NCI-H526 treated with DMSO at 0.1 percent for 48 hours (cell line): Measurements from ENCODE around the gene GNLY.
"Not testable (repeated sequence)": the region's sequence is repeated elsewhere in the genome, so short reads cannot be mapped to it uniquely, and the experiment has no call there.

Experiments used
- DNase-seq: peaks from one replicate; lab custom pipeline; 2025; lab: John Stamatoyannopoulos, UW

Gene GNLY

DNA sequence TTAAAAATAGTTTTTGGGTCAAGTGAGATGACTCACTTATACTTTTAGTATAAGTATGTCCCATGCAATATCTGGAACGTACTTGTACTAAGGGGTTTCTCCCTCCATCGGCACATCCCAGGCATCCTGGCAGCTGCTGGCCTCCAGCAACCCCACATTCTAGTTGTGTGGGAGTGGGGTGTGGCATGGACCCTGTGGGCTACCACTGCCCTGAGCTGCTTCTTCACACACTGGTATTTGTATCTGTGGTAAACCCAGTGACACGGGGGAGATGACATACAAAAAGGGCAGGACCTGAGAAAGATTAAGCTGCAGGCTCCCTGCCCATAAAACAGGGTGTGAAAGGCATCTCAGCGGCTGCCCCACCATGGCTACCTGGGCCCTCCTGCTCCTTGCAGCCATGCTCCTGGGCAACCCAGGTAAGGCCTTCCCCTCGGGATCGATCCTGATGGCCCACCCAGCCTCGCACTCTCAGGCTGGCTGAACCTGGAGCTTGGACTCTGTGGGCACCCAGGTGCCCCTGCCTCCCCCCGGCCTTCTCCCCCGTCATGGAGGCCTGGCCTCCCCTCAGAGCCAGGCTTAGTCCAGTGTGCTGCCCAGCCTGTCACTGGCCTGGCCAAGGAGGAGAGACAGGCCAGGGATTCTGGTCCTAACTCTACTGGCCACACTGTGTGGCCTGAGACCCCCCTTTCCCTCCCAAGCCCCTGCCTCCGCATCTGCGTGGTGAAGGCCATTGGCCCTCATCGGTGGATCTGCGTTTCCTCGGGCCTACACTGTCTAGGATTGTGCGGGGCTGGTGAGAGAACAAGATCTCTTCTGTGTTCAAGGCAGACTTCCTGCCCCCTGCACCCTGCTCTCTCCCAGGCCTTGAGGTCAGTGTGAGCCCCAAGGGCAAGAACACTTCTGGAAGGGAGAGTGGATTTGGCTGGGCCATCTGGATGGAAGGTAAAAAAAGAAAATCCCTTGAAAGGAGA lies at the start of gene GNLY:
Gene GNLY, plus strand, starts transcription at position 307 of the 974 bp plus-strand sequence. Its CDS starts 61 bp downstream, at position 368.
- no peak for DNase-seq

DNA sequence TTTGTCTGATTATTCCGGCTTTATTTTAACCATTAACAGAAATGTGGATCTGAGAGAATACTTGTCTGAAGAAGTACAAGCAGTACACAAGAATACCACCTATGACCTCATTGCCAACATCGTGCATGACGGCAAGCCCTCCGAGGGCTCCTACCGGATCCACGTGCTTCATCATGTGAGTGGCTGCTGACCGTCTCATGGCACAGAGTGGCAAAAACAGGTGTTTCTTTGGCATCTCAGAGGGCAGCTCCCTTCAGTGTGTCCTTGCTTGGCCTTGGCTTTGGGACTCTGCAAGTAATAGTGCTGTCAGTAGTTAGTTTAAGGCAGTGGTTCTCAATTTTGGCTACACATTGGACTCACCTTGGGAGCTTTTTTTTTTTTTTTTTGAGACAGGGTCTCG lies 49.2 kb upstream of the GNLY start:
- DNase-seq: no peak

DNA sequence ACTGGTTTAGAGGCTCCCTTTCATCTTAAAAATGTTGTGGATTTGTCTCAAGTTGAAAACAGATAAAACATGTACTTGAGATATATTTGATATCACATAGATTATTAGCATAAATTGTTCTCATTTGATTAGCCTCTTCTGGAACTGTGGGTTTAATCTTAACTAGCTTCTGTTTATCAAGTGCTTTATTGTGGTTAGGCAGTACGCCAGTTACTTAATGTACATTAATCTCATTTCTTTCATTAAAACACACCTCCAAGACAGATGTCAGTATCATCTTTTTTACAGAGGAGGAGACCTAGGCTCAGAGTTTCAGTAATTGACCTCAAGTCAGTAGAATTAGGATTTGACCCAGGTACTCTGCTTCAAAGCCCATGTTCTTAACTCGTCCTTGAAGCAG lies 48.0 kb upstream of the GNLY start:
- DNase-seq: no peak

DNA sequence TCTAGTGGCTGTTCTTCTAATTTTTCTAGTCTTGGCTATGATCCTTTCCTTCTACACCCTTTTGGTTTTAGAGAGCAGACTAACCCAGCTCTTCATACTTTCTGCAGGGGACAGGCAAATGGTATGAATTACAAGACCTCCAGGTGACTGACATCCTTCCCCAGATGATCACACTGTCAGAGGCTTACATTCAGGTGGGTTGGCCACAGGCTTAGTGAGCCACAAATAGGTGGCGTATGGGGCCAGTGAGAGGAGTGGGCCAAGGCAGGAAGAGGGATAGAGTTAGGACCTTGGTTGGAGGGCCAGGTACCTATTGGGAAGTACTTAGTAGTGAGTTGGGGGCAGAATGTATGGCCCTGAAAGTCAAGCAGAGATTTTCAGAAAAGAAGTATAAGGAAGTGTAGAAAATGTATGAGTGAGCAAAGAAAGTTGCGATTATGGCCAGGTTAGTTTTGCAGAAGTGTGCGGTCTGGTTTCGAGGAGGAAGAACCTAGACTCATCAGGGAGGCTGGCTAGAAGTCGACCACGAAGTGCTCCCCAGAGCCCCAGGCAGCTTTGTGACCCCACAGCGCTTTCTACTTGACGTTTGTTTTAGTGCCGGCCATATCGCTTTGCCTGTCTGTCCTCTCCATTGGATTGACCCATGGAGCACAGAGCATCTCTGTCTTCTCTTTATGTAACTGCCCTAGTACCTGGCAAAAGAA lies 46.2 kb upstream of the GNLY start:
- no peak for DNase-seq

DNA sequence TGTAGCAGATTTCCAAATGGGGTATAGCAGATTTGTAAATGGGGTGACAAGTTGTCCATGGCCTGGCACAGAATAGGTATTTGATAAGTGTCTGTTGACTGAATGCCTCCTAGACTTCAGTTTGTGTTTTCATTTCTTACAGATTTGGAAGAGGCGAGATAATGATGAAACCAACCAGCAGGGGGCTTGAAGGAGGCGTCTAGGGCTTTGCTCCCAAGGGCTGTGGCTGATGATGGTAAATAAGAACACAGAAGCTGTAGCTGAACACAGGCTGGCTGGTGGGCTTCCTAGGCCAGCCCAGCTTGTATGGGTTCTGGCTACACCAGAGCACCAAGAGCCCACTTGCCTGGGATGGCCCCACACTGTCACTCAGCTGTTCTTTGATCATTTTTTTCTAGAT lies 45.5 kb upstream of the GNLY start:
- no peak for DNase-seq

DNA sequence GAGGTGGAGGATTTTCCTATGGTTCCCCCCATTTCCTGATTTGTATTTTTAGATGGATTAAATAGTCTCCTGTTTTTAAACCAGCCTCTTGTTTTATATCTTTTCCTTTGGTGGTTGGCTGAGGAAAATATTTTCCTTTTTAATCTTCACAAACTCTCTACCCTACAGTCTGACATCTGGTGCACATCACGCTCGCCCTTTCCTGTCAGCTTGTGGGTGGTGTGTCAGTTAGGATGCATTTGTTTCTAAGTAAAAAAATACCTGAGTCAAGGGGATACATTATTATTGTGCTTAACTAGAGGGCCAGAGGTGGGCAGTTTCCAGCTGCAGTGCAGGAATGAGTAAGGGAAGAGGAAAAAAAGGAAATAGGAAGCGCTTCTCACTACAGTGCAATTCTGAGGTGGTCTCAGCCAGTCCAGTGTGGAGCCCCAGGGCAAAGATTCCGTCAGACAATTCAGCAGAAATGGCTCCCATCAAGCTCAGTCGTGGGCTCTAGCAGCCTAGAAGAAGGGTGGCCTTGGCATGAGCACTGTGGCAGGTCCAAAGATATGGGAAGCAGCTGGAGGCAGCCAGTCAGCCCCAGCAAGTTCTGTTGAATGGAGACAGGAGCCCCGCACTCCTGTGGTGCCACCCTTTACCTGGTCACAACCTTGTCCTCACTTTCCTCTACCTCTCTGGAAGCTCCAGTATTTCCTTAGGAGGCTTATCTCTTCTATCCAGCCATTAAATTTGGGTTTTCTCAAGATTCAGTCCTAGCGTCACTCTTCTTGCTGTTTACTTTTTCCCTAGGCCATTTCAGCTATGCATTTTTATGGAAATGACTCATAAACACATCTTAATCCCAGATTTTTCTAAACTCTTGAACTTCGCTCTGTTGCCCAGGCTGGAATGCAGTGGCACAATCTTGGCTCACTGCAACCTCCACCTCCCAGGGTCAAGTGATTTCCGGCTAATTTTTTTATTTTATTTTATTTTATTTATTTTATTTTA lies 44.7 kb upstream of the GNLY start:
- no peak for DNase-seq

DNA sequence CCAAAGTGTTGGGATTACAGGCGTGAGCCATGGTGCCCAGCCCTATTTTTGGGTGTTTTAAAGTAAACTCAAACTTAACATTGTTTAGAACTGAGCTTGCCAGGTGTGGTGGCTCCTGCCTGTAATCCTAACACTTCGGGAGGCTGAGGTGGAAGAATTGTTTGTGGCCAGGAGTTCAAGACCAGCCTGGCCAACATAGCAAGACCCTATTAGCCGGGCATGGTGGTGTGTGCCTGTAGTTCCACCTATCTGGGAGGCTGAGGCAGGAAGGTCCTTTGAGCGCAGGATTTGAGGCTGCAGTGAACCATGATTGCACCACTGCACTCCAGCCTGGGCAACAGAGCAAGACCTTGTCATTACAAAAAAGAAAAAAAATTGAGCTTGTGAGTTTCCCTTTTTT lies 43.7 kb upstream of the GNLY start:
- no peak for DNase-seq

DNA sequence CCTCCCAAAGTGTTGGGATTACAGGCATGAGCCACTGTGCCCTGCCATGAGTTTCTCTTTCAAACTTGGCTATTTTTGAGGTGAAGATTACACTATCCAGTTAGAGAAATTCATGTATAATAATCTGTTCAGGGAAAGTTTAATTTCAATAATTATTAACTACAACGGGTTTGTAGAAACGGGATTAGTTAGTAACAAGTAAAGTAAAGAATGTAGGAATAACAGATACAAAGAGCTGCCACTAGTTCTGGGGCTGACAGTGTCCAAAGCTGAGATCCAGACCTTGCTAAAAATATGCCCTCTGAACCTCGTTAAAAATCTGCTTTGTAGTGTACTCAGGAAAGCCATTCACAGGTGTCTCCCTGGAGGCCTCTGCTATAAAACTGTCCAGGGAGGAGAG lies 43.1 kb upstream of the GNLY start:
- no peak for DNase-seq

DNA sequence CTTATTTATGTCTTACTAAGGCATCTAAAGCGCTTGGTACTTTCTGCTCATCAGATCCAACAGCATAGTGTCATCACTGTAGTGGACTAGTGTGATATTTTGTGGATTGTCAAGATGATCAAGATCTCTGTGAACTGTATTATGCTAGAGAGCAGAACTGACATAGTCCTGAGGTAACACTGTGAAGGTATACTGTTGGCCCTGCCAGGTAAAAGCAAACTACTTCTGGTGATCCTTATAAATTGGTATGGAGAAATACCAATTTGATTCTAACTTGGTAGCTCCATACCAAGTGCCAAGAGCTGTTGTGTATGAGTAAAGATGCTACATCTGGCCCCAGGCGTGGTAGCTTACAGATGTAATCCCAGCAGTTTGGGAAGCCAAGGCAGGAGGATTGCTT lies 42.1 kb upstream of the GNLY start:
- no peak for DNase-seq

DNA sequence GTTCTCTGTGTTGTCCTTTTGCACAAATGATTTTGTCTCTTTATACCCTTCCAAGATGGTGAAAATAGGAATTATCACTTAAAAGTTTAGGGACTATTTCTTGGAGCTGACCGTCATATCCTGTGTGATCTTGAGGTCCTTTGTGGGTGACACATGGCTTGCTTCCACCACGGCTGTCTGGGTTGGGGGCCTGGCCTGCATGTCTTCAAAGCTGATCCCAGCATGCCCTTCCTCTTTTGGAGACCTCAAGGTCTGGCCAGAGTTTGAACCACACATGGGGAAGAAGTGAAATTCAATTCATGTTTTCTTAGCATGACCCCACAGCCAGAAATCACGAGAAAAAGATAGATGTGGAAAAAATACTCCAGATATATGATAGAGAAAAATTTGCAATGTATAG lies 40.2 kb upstream of the GNLY start:
- DNase-seq: no peak

DNA sequence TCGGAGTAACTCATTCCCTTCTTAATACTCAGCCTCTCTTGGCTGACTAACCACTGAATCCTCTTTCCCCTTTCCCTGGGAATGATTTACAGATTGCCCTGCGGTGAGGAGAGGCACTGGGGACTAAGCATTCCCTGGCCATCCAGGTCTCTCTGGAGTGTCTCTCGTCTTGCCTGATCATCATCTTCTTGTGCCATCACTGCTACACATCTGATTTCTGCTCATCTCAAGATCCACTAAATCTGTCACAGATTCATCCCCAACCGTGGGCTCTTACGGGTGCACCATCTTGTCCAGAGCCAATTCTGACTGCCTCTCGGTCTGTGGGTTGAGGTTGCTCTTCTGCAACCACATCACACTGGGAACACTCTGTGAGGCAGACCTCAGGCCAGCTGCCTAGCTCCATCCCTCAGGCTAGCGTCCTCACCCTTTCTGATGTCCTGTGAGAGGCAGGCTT lies 38.2 kb upstream of the GNLY start:
- DNase-seq: no peak

DNA sequence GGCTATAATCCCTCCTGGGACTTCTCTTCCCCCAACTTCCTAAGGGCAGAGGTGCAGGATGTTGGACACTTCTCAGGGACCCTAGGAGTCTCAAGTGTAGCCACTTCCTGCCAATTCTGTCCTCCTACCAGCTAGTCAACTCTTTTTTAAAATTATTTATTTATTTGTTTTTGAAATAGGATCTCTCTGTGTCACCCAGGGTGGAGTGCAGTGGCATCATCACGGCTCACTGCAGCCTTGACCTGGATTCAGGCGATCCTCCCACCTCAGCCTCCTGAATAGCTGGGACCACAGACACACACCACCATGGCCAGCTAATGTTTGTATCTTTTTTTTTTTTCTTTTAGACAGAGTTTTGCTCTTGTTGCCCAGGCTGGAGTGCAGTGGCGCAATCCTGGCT lies 37.7 kb upstream of the GNLY start:
- DNase-seq: no peak

DNA sequence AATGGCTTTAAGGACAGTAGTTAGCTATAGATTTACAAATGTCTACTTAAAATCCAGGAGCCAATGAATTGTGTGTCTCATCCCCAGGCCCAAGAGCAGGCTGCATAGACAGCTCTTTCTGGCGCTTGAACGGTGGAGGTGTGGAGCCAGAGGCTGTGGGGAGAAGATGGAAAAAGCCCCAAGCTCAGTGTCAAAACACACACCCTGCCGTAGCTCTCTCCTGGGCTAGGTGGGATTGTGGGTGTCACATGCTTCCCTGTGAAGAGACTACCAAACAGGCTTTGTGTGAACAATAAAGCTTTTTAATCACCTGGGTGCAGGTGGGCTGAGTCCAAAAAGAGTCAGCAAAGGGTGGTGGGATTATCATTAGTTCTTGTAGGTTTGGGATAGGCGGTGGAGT lies 36.8 kb upstream of the GNLY start:
- not testable (repeated sequence) for DNase-seq

DNA sequence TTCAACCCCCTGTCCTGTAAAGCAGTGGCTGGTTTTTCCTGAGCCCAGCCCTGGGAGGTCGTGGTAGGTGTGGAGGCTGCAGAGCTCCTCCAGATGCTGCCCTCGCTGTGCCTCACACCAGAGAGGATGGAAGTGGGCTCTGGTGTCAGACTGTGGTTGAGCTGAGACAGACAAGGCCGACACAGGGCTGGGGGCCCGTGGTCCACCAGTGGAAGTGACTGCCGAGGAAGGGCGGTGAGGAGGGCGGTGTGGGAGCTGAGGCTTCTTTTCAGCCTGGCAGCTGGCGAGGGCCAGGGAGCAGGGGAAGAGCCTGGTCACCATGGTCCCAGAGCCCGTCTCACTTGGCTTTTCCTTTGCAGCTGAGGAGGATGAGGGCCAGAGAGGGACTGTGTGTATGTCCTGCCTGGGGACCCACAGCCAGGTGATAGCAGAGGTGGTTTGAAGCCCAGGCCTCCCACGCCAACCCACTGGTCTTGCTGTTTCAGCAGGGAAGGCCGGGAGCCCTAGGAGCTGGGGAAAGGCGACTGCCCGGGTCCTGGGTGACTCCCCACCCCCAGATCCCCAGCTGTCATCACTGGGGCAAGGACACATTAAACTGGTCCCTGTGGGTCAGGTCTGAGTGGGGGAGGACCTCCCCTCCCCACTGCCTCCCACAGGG lies 34.7 kb upstream of the GNLY start:
- DNase-seq: no peak

DNA sequence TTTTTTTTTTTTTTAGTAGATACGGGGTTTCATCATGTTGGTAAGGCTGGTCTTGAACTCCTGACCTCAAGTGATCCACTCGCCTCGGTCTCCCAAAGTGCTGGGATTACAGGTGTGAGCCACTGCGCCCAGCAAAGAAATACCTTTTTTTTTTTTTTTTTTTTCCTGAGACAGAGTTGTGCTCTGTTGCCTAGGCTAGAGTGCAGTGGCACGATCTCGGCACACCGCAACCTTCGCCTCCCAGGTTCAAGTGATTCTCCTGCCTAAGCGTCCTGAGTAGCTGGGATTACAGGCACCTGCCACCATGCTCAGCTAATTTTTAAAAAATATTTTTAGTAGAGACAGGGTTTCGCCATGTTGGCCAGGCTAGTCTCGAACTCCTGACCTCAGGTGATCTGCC lies 33.9 kb upstream of the GNLY start:
- not testable (repeated sequence) for DNase-seq

DNA sequence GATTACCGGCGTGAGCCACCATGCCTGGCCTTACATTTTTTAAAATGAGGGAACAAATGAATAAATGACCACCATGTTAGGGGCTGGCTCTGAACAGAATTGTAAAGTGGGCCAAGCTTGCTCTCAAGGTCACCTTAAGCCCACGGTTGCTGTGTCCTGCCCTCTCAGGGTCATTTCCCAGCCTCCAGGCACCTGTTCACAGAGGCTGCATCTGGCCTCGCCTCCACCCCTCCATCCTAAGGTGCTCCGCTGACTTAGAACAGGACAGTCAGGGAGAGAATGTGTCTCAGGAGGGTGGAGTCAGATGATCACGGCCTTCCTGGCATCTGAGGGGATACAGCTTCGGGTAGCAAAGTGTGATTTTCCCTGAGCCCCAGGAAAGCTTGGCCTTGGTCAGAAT lies 33.4 kb upstream of the GNLY start:
- DNase-seq: no peak

DNA sequence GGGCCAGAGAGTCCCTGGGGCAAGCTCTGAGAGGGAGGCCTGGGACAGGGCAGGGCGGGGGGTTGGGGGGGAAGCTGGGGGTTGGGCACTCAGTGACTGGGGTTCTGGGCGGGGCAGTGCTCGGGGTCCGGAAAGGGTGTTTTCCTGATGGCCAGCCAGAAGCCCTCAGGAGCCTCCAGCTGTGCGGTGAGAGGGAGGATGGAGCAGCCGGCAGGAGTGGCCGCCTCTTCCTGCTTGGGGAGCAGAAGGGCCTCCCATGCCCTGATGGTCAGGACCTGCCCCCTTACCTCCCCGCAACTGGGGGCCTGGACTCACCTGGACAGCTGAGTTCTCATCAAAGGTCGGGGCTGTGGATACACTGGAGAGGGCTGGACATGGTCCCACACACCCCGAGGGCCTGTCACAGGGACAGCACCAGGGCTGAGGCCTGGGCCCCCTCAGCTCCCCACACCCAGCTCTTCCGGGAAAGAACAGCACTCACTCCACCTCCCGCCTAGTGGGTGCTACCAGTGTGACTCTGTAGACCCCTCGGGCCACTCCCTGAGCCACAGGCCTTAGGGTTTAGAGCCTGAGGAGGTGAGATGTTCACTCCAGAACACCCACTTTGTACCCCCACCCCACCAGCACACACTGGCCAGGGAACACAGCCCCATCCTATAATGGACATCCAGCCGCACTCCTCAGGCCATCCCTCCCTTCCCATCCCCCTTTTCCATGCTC lies 32.9 kb upstream of the GNLY start:
- DNase-seq: no peak

DNA sequence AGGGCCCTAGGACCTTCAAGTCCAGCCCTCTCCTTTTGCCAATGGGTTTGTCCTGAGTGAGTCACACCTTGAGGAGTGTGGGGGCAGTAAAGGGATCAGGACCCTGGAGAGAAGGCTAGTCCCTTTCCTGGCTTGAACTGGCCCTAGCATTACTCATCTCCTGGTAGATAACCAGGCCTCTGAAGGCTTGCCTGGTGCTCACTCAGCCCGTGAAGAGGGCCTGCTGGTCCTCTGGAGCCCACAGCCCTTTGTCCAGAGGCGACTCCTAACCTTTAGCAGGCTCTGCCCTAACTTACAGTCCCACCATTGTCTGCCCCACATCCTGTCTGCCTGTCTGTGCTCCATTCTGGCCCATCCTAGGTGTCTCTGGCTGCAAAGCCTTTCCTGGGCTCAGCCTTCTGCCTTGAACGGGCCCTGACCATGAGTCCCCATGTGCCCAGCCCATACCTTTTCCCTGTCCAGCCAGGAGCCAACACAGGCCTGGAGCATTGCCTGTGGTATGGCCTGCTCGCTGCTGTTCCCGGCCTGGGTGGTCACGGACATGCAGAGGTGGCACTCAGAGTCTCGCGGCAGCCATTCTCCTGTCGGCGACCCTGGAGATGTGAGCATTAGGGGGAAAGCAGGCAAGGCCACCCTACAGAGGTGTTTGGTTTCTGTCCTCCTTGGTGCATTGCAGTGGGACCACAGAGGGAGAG lies 31.1 kb upstream of the GNLY start:
- no peak for DNase-seq

DNA sequence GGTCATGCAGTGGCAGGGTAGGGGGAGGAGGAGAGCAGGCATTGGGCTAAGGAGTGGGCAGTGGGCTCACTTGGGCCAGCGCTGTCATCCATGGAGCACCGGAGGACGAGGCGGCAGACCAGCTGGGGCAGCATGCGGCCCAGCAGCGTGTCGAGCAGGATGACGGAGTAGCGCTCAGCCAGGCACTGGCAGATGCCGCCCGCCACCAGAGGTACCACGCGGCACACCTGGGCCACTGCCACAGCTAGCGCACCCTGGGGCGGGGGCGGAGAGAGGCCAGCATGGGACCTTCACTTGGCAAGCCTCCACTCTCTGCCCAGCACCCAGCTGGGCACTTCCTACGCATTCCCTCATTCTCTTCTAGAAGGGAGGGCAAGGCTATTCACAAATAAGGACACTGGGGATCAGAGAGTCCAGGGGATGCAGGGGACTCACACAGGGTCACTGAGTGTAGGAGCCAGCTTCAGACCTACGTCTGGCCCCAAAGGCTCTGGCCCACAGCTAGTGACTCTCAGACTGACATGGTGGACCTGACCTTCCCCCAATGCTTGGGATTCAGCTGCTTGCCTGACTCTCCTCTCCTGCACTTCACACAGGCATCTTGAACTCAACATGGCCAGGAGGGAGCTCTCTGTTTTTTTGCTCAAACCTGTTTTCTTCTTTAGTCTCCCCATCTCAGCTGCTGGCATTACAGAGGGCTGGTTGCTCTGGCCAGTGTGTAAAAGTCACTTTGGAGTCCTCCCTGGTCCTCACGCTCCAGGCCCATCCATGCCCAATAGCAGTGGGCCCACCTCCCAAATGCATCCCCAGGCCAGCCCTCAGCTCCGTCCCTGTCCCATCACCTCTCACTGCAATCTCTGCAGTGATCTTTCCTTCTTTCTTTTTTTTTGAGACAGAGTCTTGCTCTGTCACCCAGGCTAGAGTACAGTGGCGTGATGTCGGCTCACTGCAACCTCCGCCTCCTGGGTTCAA lies 30.3 kb upstream of the GNLY start:
- no peak for DNase-seq
